Esophagus muscularis mucosa (tissue), 4 donors: ENCODE measurements around the gene TMEM128. TPM values are rescaled to one million over a fixed set of nuclear protein-coding genes. Genes with fewer than 3 reads are reported as not detected.

Source experiments
- total RNA-seq, 4 donors: library from RNA; depleted of rRNA; stranded (reverse); fragments of >200 nt; gene quantifications; one replicate each; pipeline versions ENCODE4 v1.1.0 to v1.2.1, GENCODE V29; 2016

Gene TMEM128
- total RNA-seq, 4 donors from 2014 or later: 10.7 to 15.4 (median 14.4) TPM

Other genes starting within 250 kb of the TMEM128 start
- not detected for gene OTOP1, start 21.3 kb downstream of the TMEM128 start, total RNA-seq
- 10 to 100 TPM; 12.2 to 18.4 (median 13.3) TPM for gene LYAR, start 41.9 kb upstream of the TMEM128 start, total RNA-seq
- gene ZBTB49, start 42.0 kb upstream of the TMEM128 start, total RNA-seq: 1 to 10 TPM; 2.9 to 5.9 (median 3.4) TPM
- gene NSG1, start 138.9 kb upstream of the TMEM128 start, total RNA-seq: 1 to 10 TPM in 3 of 4 donors, under 1 TPM in 1; 0.42 to 5.1 (median 2.7) TPM